Gastrocnemius medialis (tissue), 4 donors: ENCODE measurements around the gene TCP11L2. TPM values are rescaled to one million over a fixed set of nuclear protein-coding genes. Genes with fewer than 3 reads are reported as not detected.

Source experiments
- ATAC-seq, 2 donors: fragments of 150-250 bp; one replicate each; pipeline ENCODE4 v1.9.1; 2016
- DNase-seq, 2 donors: peaks; one replicate each; pipeline ENCODE4 v3.0.0-alpha.2; 2019
- H3K27ac ChIP-seq, 4 donors: fragments of 200-600 bp; sonication (generic); 1 replicate in 1 of 4; 2 replicates in 3 of 4; pipeline ENCODE4 v1.5.1; 2016 to 2018; ENCODE audit warnings: mild to moderate bottlenecking in 2 of 4, moderate library complexity in 1 of 4
- H3K27me3 ChIP-seq, 3 donors: fragments of 200-600 bp; sonication (generic) in 2 of 3; 1 replicate in 1 of 3; 2 replicates in 2 of 3; pipeline versions ENCODE4 v1.5.1 to v1.6.0; 2016 to 2019; ENCODE audit warnings: mild to moderate bottlenecking in 1 of 3, moderate library complexity in 1 of 3
- H3K36me3 ChIP-seq, 2 donors: fragments of 200-600 bp; sonication (generic) in 1 of 2; one replicate each; pipeline ENCODE4 v1.5.1; 2017 to 2018
- H3K4me1 ChIP-seq, 2 donors: fragments of 200-600 bp; sonication (generic) in 1 of 2; one replicate each; pipeline ENCODE4 v1.5.1; 2016 to 2017; ENCODE audit warnings: mild to moderate bottlenecking in 2 of 2
- H3K4me3 ChIP-seq, 4 donors: fragments of 200-600 bp; sonication (generic) in 3 of 4; 1 replicate in 1 of 4; 2 replicates in 3 of 4; pipeline ENCODE4 v1.5.1; 2016 to 2019; ENCODE audit warnings: mild to moderate bottlenecking in 2 of 4
- H3K9me3 ChIP-seq, 3 donors: fragments of 200-600 bp; sonication (generic) in 2 of 3; 1 replicate in 1 of 3; 2 replicates in 2 of 3; pipeline ENCODE4 v1.5.1; 2016 to 2019
- CTCF ChIP-seq, 5 experiments: fragments of 450-650 bp in 3 of 5; fragments of 200-600 bp in 2 of 5; sonication (generic) in 2 of 5; IDR thresholded peaks in 4 of 5; conservative IDR thresholded peaks in 1 of 5; 1 replicate in 4 of 5; 2 replicates in 1 of 5; pipeline ENCODE4 v1.5.1; 2016 to 2019; ENCODE audit warnings: antibody characterized with exemption in 5 of 5, mild to moderate bottlenecking in 3 of 5, moderate library complexity in 3 of 5
- POLR2A ChIP-seq, 2 donors: fragments of 450-650 bp; IDR thresholded peaks; one replicate each; pipeline ENCODE4 v1.6.1; 2017; ENCODE audit warnings: antibody characterized with exemption in 2 of 2, mild to moderate bottlenecking in 2 of 2, moderate library complexity in 2 of 2
- in situ Hi-C, 4 donors: fragments of 200-750 bp; cut with MboI; loops; one replicate each; pipeline versions ENCODE4 v1.15.0 to v1.8.0; 2017; ENCODE audit warnings: low sequenced_read_pairs in 4 of 4
- intact Hi-C: fragments of 100-400 bp; cut with DNase I; formaldehyde crosslinking; loops from one replicate; pipeline ENCODE4 v1.15.1; 2023; ENCODE audit warnings: low total_unique reads
- total RNA-seq, 4 donors: library from RNA; depleted of rRNA; stranded (reverse); fragments of >200 nt; gene quantifications; one replicate each; pipeline versions ENCODE4 v1.1.0 to v1.2.3, GENCODE V29; 2016

TCP11L2 gene
- total RNA-seq, 4 donors from 2014 or later, result 39.1 to 51.7 (median 43.9) TPM

GRCh38 chr12:106271575-106272505 lies 30.7 kb upstream of the TCP11L2 start:
- TF ChIP-seq CTCF (IDR thresholded peaks at IDR 0.05 in 4 of 5, conservative IDR thresholded peaks at IDR 0.05 in 1 of 5) (no peak), POLR2A (IDR thresholded peaks at IDR 0.05) (no peak)
- in situ Hi-C loops, result no loop called here
- intact Hi-C loops, result no loop called here
- H3K36me3 ChIP-seq, result no peaks in the 10 kb centered on the region
- H3K9me3 ChIP-seq, result no peaks in the 10 kb centered on the region
- H3K4me3 ChIP-seq, result no peak overlapping the region
- no peaks in the 10 kb centered on the region for H3K27me3 ChIP-seq
- no peak for DNase-seq
- H3K4me1 ChIP-seq, result peaks cover 0 to 9% of the 10 kb centered on the region in 2 donors
- no peak for ATAC-seq
- no peak overlapping the region for H3K27ac ChIP-seq

GRCh38 chr12:106273491-106273890 lies 29.0 kb upstream of the TCP11L2 start:
- H3K4me3 ChIP-seq, result no peak overlapping the region
- H3K4me1 ChIP-seq, result peaks cover 0 to 9% of the 10 kb centered on the region in 2 donors
- intact Hi-C loops (no loop called here), in situ Hi-C loops (no loop called here)
- ATAC-seq (no peak), DNase-seq (no peak)
- H3K36me3 ChIP-seq, result no peaks in the 10 kb centered on the region
- no peaks in the 10 kb centered on the region for H3K27me3 ChIP-seq
- H3K9me3 ChIP-seq, result no peaks in the 10 kb centered on the region
- no peak overlapping the region for H3K27ac ChIP-seq
- no peak for TF ChIP-seq CTCF (IDR thresholded peaks at IDR 0.05 in 4 of 5, conservative IDR thresholded peaks at IDR 0.05 in 1 of 5)
- TF ChIP-seq POLR2A (IDR thresholded peaks at IDR 0.05), result no peak

- no peak for ATAC-seq
- Histone ChIP-seq H3K4me3 (no peak overlapping the region), H3K4me1 (peaks cover 0 to 9% of the 10 kb centered on the region in 2 donors), H3K27ac (no peak overlapping the region), H3K27me3 (no peaks in the 10 kb centered on the region), H3K9me3 (no peaks in the 10 kb centered on the region), H3K36me3 (no peaks in the 10 kb centered on the region)
- in situ Hi-C loops, result no loop called here
- no peak for DNase-seq
- TF ChIP-seq POLR2A (IDR thresholded peaks at IDR 0.05) (no peak), CTCF (IDR thresholded peaks at IDR 0.05 in 4 of 5, conservative IDR thresholded peaks at IDR 0.05 in 1 of 5) (no peak)
- intact Hi-C loops, result no loop called here
Measured at GRCh38 chr12:106274012-106274411, 28.5 kb upstream of the TCP11L2 start.

GRCh38 chr12:106274575-106275121 lies 27.9 kb upstream of the TCP11L2 start:
- DNase-seq (no peak), ATAC-seq (no peak)
- intact Hi-C loops (no loop called here), in situ Hi-C loops (no loop called here)
- no peak overlapping the region for H3K4me3 ChIP-seq
- no peaks in the 10 kb centered on the region for H3K36me3 ChIP-seq
- TF ChIP-seq CTCF (IDR thresholded peaks at IDR 0.05 in 4 of 5, conservative IDR thresholded peaks at IDR 0.05 in 1 of 5) (no peak), POLR2A (IDR thresholded peaks at IDR 0.05) (no peak)
- no peaks in the 10 kb centered on the region for H3K27me3 ChIP-seq
- H3K4me1 ChIP-seq, result peaks cover 0 to 9% of the 10 kb centered on the region in 2 donors
- H3K27ac ChIP-seq, result no peak overlapping the region
- H3K9me3 ChIP-seq, result no peaks in the 10 kb centered on the region
